ENCODE data around the gene RACGAP1. TPM values are rescaled to one million over a fixed set of nuclear protein-coding genes. Genes with fewer than 3 reads are reported as not detected.

RACGAP1 gene
- total RNA-seq, 2 donors from 2014 or later, result 132 to 145 TPM

DNA sequence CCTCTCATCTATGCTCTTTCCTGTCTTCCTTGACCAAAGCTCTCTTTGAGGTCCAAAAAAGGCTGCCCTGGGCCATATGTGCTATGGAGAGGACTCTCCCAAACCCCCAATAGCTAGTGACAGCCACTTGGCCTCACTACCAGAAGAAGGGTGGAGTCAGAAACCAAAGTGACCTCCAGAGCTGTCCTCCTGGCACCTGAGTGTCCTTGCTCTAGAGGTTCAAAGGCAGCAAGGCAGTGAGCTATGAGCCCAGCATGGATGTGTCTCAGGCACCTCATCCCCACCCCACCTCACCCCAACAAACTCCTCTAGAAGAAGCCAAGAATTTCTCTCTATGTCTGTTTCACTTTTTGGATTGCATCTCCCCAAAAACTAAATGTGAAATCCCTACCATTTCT, 67.7 kb downstream of the RACGAP1 start:
- H3K27me3 Mint-ChIP-seq, result peaks cover 54% of the 10 kb centered on the region
- no peak for ATAC-seq (replicated peaks)
- H3K36me3 Mint-ChIP-seq (ENCODE audit: low read depth), result peaks cover 8% of the 10 kb centered on the region
- H3K9me3 Mint-ChIP-seq, result no peaks in the 10 kb centered on the region
- peaks cover 8% of the 10 kb centered on the region for H3K4me1 Mint-ChIP-seq
- H3K4me3 Mint-ChIP-seq, result no peak overlapping the region
- no peak overlapping the region for H3K27ac Mint-ChIP-seq

DNA sequence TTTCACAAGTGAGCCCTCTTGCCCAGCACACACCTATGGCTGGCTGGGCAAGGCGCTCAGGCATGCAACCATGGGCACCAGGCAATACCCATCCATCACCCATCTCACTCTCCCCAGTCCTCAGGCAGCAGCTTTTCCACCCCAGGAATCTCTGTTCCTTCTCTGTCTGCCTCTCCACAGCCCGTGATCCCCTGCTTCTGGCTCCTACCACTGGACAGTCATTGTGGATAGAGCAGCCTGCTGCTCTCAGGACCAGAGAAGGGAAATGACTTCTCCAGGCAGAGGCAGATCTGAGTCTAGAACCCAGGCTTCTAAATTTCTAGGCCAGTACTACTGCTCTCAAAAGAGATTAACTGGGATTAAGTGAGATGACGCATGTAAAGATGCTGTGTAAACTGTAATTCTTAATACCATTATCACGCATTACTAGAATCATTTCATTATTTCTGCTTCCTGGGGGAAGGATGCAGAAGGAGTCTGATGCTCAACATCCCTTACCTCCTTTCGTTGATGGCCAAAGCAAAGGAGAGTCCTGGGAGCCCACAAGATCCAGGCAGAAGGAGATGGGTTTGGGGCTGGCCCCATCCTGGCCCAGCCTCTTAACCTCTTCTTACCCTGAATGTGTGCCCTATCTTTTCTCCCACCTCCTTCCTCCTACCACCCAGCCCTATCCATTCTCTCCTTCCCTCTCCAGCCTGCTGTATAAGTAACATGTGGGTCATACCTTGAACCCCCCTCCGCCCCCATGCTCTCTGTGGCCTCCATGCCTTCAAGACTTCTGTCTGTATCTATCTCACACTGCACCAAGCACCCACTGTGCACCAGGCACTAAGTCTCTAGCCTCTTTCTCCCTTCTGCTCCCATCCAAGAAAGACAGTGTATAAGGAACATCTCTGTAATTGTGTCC, 68.4 kb downstream of the RACGAP1 start:
- no peak overlapping the region for H3K4me3 Mint-ChIP-seq
- peaks cover 52% of the 10 kb centered on the region for H3K27me3 Mint-ChIP-seq
- no peak for ATAC-seq (replicated peaks)
- peaks cover 8% of the 10 kb centered on the region for H3K36me3 Mint-ChIP-seq (ENCODE audit: low read depth)
- H3K27ac Mint-ChIP-seq, result no peak overlapping the region
- H3K4me1 Mint-ChIP-seq, result peaks cover 8% of the 10 kb centered on the region
- no peaks in the 10 kb centered on the region for H3K9me3 Mint-ChIP-seq

DNA sequence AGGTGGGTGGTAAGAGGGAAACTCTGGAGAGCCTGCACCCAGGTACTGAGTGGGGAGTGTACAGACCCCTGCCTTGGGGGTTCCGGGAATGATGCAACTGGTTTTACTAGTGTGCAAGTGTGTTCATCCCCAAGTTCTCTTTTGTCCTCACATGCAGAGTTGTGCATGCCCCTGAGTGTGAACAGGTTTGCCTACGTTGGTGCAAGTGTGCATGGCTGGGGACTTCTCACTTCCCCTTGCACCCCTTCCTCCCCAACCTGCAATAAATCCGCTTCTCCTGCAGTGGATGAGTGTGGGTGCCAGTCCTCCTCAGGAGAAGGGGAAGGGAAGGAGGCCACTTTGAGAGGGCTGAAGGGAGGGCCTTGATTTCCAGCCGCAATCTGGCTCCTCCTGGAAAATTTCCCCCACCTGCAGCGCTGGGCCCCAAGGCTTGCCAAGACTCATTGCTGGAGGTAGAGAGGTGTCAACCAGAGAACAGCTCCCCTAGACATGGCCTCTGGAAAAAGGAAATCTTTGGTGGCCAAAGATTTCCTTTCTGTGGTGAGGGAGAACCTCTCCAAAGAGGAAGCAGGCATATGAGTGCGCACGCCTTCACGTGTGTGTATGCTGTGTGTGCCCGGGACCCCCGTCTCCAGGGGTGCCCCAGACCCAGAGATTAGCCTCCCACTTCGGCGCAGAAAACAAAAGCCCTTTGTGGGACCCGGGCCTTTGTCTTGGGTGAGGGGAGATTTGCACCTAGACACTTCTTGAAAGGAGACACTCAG, 69.2 kb downstream of the RACGAP1 start:
- Mint-ChIP-seq H3K4me1 (peaks cover 8% of the 10 kb centered on the region), H3K4me3 (no peak overlapping the region), H3K27me3 (peaks cover 52% of the 10 kb centered on the region), H3K9me3 (no peaks in the 10 kb centered on the region), H3K27ac (no peak overlapping the region), H3K36me3 (ENCODE audit: low read depth) (peaks cover 8% of the 10 kb centered on the region)
- ATAC-seq (replicated peaks), result no peak

DNA sequence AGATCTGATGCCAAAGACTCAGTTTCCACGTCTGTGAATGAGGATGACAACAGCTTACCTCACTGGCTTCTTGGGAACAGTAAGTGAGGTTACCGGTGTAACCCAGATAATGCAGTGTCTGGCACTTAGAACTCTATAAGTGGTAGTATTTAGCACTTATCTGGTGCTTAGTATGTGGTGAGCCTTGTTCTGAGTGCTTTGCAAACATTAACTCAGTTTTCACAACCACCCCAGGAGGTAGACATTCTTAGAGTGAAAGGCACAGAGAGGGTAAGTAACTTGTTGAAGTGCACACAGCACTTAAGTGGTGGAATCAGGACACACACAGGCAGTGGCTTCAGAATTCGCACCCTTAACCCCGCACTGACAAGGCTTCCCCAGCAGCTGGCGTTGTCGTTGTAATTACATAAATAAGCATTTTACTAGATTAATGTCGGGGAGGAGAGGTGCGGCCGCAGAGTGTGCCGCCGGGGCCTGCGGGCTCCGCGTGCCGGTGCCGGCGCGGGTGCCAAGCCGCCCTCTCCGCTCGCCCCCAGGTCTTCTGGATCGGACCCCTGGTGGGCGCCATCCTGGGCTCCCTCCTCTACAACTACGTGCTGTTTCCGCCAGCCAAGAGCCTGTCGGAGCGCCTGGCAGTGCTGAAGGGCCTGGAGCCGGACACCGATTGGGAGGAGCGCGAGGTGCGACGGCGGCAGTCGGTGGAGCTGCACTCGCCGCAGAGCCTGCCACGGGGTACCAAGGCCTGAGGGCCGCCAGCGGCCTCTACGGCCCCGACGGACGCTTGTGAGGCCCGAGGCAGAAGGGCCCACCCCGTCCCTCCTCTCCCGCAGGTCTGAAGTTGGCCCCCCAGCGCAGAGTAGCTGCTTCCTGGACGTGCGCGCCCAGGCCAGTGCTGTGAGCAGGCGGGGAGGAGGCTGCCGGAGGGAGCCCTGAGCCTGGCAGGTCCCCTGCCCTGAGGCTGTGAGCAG, 70.1 kb downstream of the RACGAP1 start:
- no peak overlapping the region for H3K4me3 Mint-ChIP-seq
- H3K9me3 Mint-ChIP-seq, result no peaks in the 10 kb centered on the region
- H3K4me1 Mint-ChIP-seq, result peaks cover under 1% of the 10 kb centered on the region
- H3K27me3 Mint-ChIP-seq, result peaks cover 45% of the 10 kb centered on the region
- H3K36me3 Mint-ChIP-seq (ENCODE audit: low read depth), result peaks cover under 1% of the 10 kb centered on the region
- no peak for ATAC-seq (replicated peaks)
- no peak overlapping the region for H3K27ac Mint-ChIP-seq

DNA sequence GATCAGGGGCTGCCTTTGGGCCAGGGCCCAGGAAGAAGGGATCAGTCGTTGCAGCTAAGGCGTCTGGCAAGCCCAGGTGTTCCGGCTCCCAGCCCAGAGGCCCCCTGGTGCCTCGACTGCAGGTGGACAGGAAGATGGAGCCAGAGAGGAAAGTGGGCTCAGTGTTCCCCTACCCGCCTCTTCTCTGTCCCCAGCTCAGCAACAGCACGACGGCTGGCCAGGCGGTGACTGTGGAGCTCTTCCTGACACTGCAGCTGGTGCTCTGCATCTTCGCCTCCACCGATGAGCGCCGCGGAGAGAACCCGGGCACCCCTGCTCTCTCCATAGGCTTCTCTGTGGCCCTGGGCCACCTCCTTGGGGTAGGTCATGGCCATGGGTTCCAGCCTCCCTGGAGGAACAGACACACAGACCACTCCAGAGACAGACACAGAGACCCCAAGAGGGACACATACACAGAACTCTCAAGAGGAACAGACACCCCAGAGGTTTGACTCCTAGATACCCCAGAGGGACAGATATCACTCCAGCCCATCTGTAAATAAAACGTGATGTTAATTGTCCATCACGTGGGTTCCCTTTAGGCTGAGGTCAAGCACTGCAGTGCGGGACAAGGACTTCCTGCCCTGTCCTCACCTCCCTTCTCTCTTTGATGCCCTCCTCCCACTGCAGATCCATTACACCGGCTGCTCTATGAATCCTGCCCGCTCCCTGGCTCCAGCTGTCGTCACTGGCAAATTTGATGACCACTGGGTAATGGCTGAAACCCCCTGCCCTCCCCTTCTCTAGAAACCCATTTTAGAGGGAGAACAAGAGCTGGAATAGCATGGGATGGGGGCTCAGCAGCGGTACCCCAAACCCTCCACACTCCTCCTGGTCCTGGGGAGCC, 71.1 kb downstream of the RACGAP1 start:
- Mint-ChIP-seq H3K4me1 (no peaks in the 10 kb centered on the region), H3K27ac (no peak overlapping the region), H3K36me3 (ENCODE audit: low read depth) (no peaks in the 10 kb centered on the region), H3K4me3 (no peak overlapping the region), H3K27me3 (peaks cover 36% of the 10 kb centered on the region), H3K9me3 (no peaks in the 10 kb centered on the region)
- no peak for ATAC-seq (replicated peaks)

DNA sequence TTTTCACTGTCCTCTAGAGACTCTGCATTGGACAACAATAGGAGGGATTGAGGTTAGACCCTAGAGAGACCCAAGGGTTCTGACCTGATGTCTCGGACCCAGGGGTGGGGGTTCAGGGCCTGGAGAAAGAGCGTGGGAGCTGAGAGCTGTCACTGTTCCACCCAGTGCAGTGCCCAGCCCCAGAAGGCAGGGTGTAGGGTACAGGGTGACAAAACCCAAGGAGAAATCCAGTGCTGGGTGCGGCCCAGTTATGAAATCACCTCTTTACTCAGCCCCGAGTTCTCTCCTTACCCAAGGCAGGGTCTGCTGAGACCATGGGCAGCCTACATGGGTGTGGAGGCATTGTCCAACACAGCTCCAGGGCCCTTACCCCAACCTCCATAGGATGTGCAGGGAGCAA, 72.1 kb downstream of the RACGAP1 start:
- no peaks in the 10 kb centered on the region for H3K4me1 Mint-ChIP-seq
- no peak overlapping the region for H3K27ac Mint-ChIP-seq
- H3K4me3 Mint-ChIP-seq, result no peak overlapping the region
- peaks cover 26% of the 10 kb centered on the region for H3K27me3 Mint-ChIP-seq
- no peaks in the 10 kb centered on the region for H3K36me3 Mint-ChIP-seq (ENCODE audit: low read depth)
- no peaks in the 10 kb centered on the region for H3K9me3 Mint-ChIP-seq
- ATAC-seq (replicated peaks), result no peak

DNA sequence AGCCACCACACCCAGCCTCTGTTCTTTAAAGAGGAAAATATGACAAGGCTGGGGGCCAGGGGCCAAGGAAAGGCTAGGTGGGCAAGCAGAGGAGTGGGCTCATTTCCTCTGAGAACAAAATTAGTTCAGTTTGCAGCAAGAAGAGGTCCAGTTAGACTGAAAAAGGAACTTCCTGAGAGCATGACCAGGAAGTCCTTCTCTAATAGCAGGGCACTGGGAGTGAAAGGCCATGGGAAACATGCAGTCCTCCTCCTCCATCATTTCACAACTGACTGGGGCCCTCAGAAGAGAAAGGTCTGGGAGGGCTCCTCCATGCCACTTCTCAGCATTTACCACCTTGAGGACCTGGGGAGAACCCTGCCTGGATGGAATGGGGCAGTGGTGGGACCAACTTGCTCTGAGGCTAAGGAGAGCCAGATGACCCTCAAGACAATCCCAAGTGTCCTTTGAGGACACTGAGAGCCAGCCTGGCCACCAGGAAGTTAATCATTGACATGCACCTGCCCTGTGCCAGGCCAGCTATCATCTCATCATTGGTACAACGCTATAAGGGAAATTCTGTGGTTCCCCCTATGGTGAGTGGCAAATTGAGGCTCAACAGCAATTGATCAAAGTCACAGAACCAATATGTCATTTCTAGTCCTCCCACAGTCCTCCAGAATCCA, 72.8 kb downstream of the RACGAP1 start:
- no peaks in the 10 kb centered on the region for H3K4me1 Mint-ChIP-seq
- H3K27ac Mint-ChIP-seq, result peak overlapping the region; percentile 33

DNA sequence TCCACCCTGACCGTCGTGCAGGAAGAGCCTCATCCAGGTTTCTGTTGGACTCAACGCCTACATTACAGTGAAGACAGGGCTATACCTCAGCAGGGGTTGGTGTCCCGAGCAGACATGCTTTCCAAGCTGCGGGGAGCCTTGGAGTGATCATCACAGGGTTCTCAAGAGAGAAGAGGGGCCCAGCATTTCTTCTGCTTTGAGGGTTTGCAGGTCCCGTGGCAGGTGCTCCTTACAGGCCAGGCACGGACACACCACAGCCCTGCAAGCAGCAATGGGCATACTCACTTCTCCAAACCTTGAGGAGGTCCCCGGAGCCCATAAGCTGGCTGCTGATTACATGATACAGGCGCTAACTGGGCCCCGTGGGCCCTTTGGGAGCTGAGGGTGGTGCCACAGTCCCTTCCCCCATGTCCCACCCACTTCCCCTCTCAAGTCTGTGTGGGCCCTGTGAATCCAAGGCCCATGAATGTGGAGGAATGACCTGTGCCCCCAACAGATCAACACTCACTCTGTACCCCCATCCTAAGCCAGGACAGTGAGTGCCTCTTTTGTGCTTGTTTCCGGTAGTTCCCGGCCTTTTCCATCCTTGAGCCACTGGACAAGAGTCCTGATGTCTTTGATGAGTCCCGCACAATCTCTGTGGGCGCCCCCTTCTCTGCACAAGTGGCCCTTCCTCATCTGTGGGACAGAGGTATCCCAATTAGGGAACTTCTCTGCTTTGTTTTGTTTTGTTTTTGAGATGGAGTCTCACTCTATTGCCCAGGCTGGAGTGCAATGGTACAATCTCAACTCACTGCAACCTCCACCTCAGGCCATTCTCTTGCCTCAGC, 73.7 kb downstream of the RACGAP1 start:
- Mint-ChIP-seq H3K27me3 (peaks cover 11% of the 10 kb centered on the region), H3K36me3 (ENCODE audit: low read depth) (no peaks in the 10 kb centered on the region), H3K9me3 (no peaks in the 10 kb centered on the region), H3K4me1 (no peaks in the 10 kb centered on the region), H3K4me3 (no peak overlapping the region), H3K27ac (peak overlapping the region; percentile 33)
- no peak for ATAC-seq (replicated peaks)

More for the DNA sequence above, 72.8 kb downstream of the RACGAP1 start:
- H3K9me3 Mint-ChIP-seq, result no peaks in the 10 kb centered on the region
- H3K36me3 Mint-ChIP-seq (ENCODE audit: low read depth), result no peaks in the 10 kb centered on the region
- no peak overlapping the region for H3K4me3 Mint-ChIP-seq
- H3K27me3 Mint-ChIP-seq, result peaks cover 20% of the 10 kb centered on the region
- ATAC-seq (replicated peaks), result no peak

DNA sequence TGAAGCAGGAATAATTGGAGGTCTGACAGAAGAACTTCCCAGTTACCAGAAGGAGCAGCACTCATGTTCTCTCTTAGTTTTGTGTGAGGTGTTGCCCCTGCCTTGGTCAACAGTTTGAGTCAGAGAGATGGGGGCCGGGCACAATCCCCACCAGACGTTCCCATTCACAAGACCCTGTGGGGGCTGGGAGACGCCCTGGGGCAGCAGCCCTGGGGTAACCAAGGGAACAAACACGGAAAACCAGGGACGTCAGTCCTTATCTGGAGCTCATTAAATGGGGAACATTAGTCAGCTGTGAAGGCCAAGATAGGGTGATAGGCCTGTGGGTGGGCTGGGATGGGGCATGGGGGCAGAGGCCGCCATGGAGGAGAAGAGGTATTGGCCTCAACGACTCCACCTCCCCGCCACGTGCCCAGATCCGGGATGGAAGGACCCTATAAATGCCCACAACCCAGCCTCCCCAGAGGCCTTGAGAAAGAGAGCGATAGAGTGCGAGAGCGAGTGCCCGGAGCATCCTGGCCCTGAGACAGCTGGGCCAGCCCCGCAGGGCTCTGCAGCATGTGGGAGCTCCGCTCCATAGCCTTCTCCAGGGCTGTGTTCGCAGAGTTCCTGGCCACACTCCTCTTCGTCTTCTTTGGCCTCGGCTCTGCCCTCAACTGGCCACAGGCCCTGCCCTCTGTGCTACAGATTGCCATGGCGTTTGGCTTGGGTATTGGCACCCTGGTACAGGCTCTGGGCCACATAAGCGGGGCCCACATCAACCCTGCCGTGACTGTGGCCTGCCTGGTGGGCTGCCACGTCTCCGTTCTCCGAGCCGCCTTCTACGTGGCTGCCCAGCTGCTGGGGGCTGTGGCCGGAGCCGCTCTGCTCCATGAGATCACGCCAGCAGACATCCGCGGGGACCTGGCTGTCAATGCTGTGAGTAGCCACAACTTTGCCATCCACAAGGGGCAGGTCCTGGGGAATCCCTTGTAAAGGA, 74.7 kb downstream of the RACGAP1 start, which contains the start of gene AQP2:
Gene AQP2 (plus strand): TSS at position 465 of the 979 bp plus-strand sequence. CDS start 94 bp downstream, at position 559.
- H3K36me3 Mint-ChIP-seq (ENCODE audit: low read depth), result no peaks in the 10 kb centered on the region
- no peak within 1 kb of the TSS for H3K4me3 Mint-ChIP-seq
- no peak for ATAC-seq (replicated peaks)
- H3K27me3 Mint-ChIP-seq, result peaks cover 9% of the 10 kb centered on the region
- H3K9me3 Mint-ChIP-seq, result no peaks in the 10 kb centered on the region
- no peak within 1 kb of the TSS for H3K27ac Mint-ChIP-seq
- peaks cover 8% of the 10 kb centered on the region for H3K4me1 Mint-ChIP-seq

DNA sequence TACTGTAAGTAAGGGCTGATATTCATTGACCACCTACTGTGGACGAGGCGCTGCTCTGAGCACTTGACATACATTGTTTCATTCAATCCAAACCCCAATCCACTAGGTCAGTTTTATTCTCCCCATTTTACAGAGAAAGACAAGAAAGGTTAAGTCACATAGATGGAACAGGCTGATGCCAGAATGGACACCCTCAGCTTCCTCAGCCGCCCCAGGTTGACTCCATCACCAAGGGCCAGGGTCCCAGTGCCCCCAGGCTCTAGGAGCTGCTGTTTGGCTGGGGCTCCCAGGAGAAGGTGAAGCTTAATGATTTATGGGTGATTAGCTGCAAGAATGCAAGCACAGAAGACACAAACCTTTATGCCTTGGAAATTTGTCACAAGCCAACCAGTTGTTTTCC, 75.4 kb downstream of the RACGAP1 start:
- Mint-ChIP-seq H3K36me3 (ENCODE audit: low read depth) (no peaks in the 10 kb centered on the region), H3K4me1 (peaks cover 15% of the 10 kb centered on the region), H3K9me3 (no peaks in the 10 kb centered on the region), H3K27ac (no peak overlapping the region), H3K4me3 (no peak overlapping the region), H3K27me3 (peaks cover 7% of the 10 kb centered on the region)
- ATAC-seq (replicated peaks), result no peak

All from activated T-helper 17 cell treated with anti-CD3 and anti-CD28 coated beads, Interleukin-2, amount 50 U/mL, for 72 hours (primary cell).